Skeletal muscle tissue (tissue), 4 donors: ENCODE data around the gene GLDN. TPM values are rescaled to one million over a fixed set of nuclear protein-coding genes. Genes with fewer than 3 reads are reported as not detected.
"Not testable (repeated sequence)": the region's sequence is repeated elsewhere in the genome, so short reads cannot be mapped to it uniquely, and the experiment has no call there.

Experiments
- H3K27ac ChIP-seq: one replicate; pipeline ENCODE4 v1.7.0; 2013; ENCODE audit warnings: mild to moderate bottlenecking, low read depth, low read length, inconsistent platforms
- H3K27me3 ChIP-seq, 3 donors: one replicate each; pipeline ENCODE4 v1.7.0; 2013; ENCODE audit warnings: low read length in 3 of 3; ENCODE audit not compliant: control insufficient read depth in 3 of 3, insufficient read depth in 3 of 3
- H3K36me3 ChIP-seq, 3 donors: one replicate each; pipeline ENCODE4 v1.7.0; 2013; ENCODE audit warnings: low read length in 3 of 3; ENCODE audit not compliant: control insufficient read depth in 3 of 3, insufficient read depth in 3 of 3
- H3K4me1 ChIP-seq, 3 donors: one replicate each; pipeline ENCODE4 v1.7.0; 2013; ENCODE audit warnings: low read length in 3 of 3, mild to moderate bottlenecking in 3 of 3; ENCODE audit not compliant: control insufficient read depth in 3 of 3, insufficient read depth in 3 of 3
- H3K4me3 ChIP-seq, 3 donors: one replicate each; pipeline ENCODE4 v1.7.0; 2013; ENCODE audit warnings: low read length in 3 of 3
- H3K9ac ChIP-seq, 3 donors: one replicate each; pipeline ENCODE4 v1.7.0; 2013; ENCODE audit warnings: low read length in 3 of 3, mild to moderate bottlenecking in 3 of 3, moderate library complexity in 2 of 3, low read depth in 1 of 3
- H3K9me3 ChIP-seq, 3 donors: one replicate each; pipeline ENCODE4 v1.7.0; 2013; ENCODE audit warnings: low read length in 3 of 3; ENCODE audit not compliant: control insufficient read depth in 3 of 3
- total RNA-seq: library from RNA; depleted of rRNA; stranded (reverse); fragments of >200 nt; gene quantifications from one replicate; pipeline ENCODE4 v1.2.3, GENCODE V29; 2014
- donor health status: Osteomylitis.

The GLDN gene
- total RNA-seq, 1 donor from 2014 or later = 3.7 TPM

DNA sequence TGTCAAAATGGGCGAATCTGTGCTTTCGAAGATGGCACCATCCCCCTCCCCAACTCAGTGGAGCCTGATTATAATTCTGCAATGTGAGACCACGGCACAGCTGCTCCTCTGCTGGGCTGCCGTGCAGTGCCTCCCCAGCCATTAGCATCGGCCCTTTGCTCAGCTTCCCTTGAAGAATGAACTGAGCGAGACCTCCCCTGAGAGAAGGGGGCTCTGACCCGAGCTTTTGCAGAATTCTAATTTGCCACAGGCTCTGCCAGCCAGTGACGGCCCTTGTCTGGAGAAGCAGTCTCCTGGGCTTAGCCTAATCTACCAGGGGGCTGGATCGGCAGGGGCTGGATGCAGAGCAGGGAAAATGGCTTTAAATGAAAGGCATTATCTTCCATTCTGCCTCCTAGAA is 57.2 kb downstream of the GLDN start:
- Histone ChIP-seq H3K36me3 (no peaks in the 10 kb centered on the region), H3K4me3 (no peak overlapping the region), H3K27ac (no peak overlapping the region), H3K27me3 (peaks cover 0 to 3% (median 0%) of the 10 kb centered on the region in 3 donors), H3K4me1 (no peaks in the 10 kb centered on the region), H3K9ac (no peak overlapping the region), H3K9me3 (no peaks in the 10 kb centered on the region)

- peaks cover 0 to 10% (median 0%) of the 10 kb centered on the region in 3 donors for H3K27me3 ChIP-seq
- no peaks in the 10 kb centered on the region for H3K9me3 ChIP-seq
- no peak overlapping the region for H3K4me3 ChIP-seq
- no peaks in the 10 kb centered on the region for H3K36me3 ChIP-seq
- no peak overlapping the region for H3K27ac ChIP-seq
- H3K4me1 ChIP-seq = no peaks in the 10 kb centered on the region
- H3K9ac ChIP-seq = no peak overlapping the region
These were observed 59.8 kb downstream of the GLDN start for GRCh38 chr15:51401051-51401780.

- Histone ChIP-seq H3K9ac (no peak overlapping the region), H3K4me3 (no peak overlapping the region), H3K4me1 (no peaks in the 10 kb centered on the region), H3K9me3 (no peaks in the 10 kb centered on the region), H3K36me3 (no peaks in the 10 kb centered on the region), H3K27ac (no peak overlapping the region), H3K27me3 (peaks cover 0 to 10% (median 0%) of the 10 kb centered on the region in 3 donors)
These were observed 60.5 kb downstream of the GLDN start for GRCh38 chr15:51401872-51402517.

- H3K27ac ChIP-seq = no peak overlapping the region
- peaks cover 0 to 10% (median 0%) of the 10 kb centered on the region in 3 donors for H3K27me3 ChIP-seq
- H3K4me1 ChIP-seq = no peaks in the 10 kb centered on the region
- no peak overlapping the region for H3K9ac ChIP-seq
- no peaks in the 10 kb centered on the region for H3K36me3 ChIP-seq
- H3K4me3 ChIP-seq = no peak overlapping the region
- H3K9me3 ChIP-seq = no peaks in the 10 kb centered on the region
These were observed 61.8 kb downstream of the GLDN start for GRCh38 chr15:51403072-51403878.

GRCh38 chr15:51403946-51404695 is 62.7 kb downstream of the GLDN start:
- H3K27me3 ChIP-seq = peaks cover 0 to 10% (median 0%) of the 10 kb centered on the region in 3 donors
- H3K9ac ChIP-seq = no peak overlapping the region
- no peaks in the 10 kb centered on the region for H3K9me3 ChIP-seq
- H3K4me3 ChIP-seq = no peak overlapping the region
- H3K27ac ChIP-seq = no peak overlapping the region
- H3K36me3 ChIP-seq = no peaks in the 10 kb centered on the region
- H3K4me1 ChIP-seq = no peaks in the 10 kb centered on the region

DNA sequence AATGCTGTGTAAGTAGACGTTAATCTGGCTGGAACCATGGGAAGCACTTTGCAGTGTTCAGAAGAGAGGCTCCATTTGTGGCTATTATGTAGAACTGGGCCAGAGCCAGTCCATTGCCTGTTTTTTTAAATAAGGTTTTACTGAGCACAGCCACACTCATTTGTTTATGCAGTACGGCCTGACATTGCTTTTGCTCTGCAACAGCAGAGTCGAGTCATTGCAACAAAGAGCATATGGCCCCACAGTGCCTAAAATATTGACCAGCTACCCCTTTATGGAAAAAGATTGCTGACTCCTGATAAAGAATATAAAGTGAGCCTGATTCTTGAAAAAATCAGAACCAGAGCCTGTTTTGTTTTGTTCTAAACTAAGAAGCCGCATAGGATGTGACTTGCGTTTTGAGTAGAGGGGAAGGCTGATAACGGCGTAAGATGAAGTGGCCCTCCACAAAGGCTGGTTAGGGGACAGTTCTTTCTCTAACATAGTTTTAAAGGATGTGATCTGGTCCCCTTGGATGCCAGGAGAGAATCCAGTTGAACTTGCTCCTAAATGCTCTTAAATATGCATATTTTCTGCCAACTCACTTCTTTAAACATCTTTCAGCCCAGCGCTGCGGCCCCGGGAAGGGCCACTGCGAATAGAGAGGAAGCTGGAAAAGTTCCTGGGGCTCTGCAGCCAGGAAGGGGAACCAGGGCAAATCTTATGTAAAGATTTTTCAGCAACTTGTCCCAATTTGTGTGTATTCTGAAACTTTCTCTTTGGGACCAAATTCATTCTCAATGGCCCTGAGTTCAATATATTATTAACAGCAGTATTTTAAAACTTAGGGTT is 64.5 kb downstream of the GLDN start:
- Histone ChIP-seq H3K9ac (no peak overlapping the region), H3K9me3 (no peaks in the 10 kb centered on the region), H3K27ac (no peak overlapping the region), H3K27me3 (peaks cover 0 to 10% (median 0%) of the 10 kb centered on the region in 3 donors), H3K4me1 (no peaks in the 10 kb centered on the region), H3K36me3 (no peaks in the 10 kb centered on the region), H3K4me3 (no peak overlapping the region)

DNA sequence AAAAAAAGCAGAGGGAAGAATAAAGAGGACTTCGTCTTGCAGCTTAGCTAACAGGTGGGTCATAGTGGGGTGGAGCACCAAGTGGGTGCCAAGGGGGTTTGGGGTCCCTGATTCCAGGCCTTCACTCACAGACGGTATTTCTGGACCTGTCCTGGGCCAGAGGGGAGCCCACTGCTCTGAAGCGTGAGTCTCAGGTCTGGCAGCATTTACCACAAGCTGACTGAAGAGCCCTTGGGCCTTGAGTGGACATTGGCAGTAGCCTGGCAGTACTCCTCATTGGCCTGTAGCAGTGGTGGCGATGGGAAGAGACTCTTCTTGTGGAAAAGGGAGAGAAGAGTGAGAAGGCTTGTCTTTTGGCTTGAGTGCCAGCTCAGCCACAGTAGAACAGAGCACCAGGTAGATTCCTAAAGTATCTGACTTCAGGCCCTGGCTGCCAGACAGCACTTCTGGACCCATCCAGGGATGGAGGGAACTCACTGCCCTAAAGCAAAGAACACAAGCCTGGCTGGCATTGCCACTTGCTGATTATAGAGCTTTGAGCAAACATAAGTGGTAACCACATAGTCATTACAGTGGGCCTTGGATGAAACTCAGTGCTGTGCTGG is 72.9 kb downstream of the GLDN start:
- H3K9ac ChIP-seq = no peak overlapping the region
- H3K4me3 ChIP-seq = no peak overlapping the region
- H3K36me3 ChIP-seq = no peaks in the 10 kb centered on the region
- no peaks in the 10 kb centered on the region for H3K4me1 ChIP-seq
- H3K27me3 ChIP-seq = no peaks in the 10 kb centered on the region
- H3K9me3 ChIP-seq = no peaks in the 10 kb centered on the region
- no peak overlapping the region for H3K27ac ChIP-seq

- H3K9ac ChIP-seq = no peak overlapping the region
- H3K9me3 ChIP-seq = no peaks in the 10 kb centered on the region
- no peak overlapping the region for H3K4me3 ChIP-seq
- H3K36me3 ChIP-seq = no peaks in the 10 kb centered on the region
- no peak overlapping the region for H3K27ac ChIP-seq
- no peaks in the 10 kb centered on the region for H3K27me3 ChIP-seq
- no peaks in the 10 kb centered on the region for H3K4me1 ChIP-seq
These were observed 74.7 kb downstream of the GLDN start for GRCh38 chr15:51416129-51416528.

GRCh38 chr15:51423040-51423439 is 81.6 kb downstream of the GLDN start:
- H3K36me3 ChIP-seq, H3K27ac ChIP-seq, H3K9ac ChIP-seq, H3K4me1 ChIP-seq, H3K9me3 ChIP-seq, H3K27me3 ChIP-seq, H3K4me3 ChIP-seq: not testable (repeated sequence)
